ENCODE data around the gene FAM83B.

- TF ChIP-seq CTCF (IDR thresholded peaks at IDR 0.05; ENCODE audit: extremely low read depth in 1 of 2, insufficient read depth in 1 of 2, low read depth in 1 of 2, low read length in 2 of 2) (no peak), POLR2AphosphoS5 (IDR thresholded peaks at IDR 0.05; ENCODE audit: insufficient read depth, low read depth, low read length) (no peak), EZH2 (IDR thresholded peaks at IDR 0.05; ENCODE audit: borderline replicate concordance, low read depth, low read length, severe bottlenecking) (no peak), POLR2A (IDR thresholded peaks at IDR 0.05; ENCODE audit: low read depth, low read length) (no peak), JUN (IDR thresholded peaks at IDR 0.05; ENCODE audit: borderline replicate concordance, insufficient read depth, insufficient read length, low read depth) (no peak)
Observed at GRCh38 chr6:54893818-54894217, 47.2 kb downstream of the FAM83B start.

Data from endothelial cell of umbilical vein (primary cell).